CD4-positive, alpha-beta T cell treated with Interleukin-2 at 100 ng/mL for 4 hours (primary cell): ENCODE results near the gene ZBTB17.

ENCODE experiments used
- DNase-seq: peaks from one replicate; pipeline ENCODE4 v3.0.0-alpha.2; 2020; ENCODE audit warnings: low spot score

ZBTB17 gene

DNA sequence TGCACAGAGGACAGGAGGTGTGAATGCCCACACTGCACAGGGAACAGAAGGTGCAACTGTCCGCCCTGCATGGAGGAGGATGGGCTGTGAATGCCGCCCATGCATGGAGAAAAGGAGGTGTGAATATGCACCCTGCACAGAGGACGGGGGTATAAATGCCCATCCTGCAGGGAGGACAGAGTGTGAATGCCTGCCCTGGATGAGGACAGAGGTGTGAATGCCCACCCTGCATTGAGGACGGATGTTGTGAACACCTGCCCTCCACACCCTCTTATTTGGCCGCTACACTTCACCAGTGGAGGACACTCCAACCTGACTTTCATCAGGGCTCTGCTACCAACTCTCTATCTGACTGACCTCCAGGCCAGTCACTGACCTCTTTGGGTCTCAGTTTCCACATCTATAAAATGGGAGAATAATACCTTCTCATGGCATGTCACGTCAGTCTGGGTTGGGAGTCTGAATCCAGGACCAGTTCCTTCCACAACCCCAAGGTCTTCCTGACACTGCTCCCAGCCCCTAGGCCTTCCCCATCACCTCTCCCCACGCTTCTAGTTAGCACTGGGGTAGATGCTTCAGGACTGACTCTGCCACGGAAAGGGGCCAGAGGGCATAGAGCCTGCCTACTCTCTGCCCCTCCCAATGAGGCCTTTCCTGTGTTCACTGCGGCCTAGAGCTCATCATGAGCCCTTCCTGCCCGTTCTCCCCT, 28.4 kb downstream of the ZBTB17 start:
- DNase-seq, result no peak

DNA sequence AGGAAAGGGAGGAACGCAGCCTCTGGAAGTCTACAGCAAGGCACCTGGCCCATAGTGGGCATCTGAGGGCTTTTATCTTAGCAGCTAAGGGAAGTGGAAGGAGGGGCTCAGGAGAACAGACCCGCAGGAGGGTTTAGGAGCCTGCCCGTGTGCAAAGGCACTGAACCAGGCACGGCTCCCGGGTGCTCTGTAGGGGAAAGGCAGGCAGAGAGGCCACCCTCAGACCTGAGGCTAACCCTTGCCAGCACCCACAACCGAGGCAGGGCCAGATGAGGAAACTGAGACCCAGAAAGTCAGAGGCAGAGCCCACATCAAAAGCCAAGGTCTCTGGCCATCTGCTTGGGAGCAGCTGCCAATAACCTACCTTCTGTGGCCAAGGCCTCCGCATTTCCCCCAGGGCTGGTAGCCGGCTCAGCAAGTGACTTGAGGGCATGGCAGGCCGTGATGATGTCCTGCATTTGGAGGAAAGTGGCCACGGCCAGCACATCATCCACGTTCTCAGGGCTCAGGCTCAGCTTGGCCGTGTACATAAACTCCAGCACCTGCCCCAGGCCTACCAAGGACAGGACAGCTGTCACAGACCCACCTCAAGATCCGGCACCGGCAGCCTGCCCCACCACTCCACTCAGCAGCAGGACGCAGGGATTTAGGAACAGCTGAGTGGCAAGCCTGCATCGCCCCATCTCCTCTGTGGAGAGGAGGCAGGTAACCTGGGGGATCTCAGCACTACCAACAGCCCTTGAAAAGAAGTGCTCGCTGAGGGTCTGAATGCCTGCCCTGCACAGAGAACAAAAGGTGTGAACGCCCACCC, 29.1 kb downstream of the ZBTB17 start:
- DNase-seq, result no peak

DNA sequence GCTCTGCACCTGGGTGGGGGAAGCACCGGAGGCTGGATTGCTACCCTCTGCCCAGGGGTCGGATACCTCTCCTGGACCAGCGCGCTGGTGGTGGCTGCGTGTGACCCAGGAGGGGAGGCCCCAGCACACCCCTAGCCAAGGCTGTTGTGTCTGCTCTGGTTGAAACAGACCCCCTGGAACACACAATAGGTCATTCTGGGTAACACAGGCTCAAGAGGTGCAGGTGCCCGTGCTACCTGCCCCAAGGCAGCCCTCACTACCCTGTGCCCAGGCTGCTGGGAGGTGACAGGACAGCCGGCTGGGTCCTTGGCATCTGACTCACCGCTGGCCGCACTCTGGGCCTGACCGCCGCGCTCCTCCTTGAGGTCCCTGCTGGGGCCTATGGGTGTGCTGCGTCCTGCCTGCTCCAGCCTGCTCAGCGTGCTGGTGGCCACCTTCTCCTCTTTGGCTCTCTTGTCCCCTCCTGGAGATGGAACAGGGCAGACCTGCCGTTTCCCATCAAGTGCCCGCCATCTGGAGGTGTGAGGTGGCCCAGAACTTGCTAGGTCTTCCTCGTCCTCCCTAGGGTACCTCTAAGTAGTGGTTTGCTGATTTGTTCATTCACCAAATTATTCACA, 30.0 kb downstream of the ZBTB17 start:
- no peak for DNase-seq

DNA sequence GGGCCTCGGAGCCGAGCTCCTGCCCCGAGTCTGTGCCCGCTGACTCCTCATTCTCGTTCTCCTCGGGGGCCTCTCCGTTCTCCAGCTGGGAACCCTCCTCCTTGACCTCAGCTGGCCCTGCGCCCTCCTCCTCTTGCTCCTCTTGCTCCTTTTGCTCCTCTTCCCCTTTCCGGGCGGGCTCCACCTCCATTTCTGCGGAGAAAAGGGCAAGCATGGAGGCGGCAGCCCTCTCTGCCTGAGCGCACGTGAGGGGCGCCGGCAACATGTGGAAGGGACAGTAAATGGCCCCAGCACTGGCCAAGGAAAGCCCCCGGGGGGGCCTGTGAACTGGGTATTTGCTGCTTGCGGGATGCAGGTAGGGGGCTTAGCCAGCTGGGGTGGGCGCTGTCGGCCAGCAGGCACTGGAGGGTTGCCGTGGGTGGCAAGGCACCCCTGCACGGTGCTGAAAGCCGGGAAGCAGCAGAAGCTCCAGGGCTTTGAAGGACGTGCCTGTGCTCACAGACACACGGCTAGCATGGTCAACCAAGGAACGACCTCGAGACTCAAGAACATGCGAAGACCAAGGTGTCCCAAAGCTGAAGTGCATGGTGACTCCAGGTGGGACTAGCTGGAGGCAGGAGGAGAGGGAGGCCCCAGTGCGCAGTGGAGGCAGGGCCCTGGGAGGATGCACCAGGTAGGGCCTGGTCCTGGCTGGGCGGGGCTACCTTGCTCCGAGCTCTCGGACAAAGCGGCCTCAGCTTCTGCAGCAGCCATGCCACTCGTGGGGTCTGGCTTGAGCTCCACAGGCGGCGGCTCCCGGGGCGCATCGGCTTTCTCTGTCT, 30.7 kb downstream of the ZBTB17 start:
- no peak for DNase-seq

DNA sequence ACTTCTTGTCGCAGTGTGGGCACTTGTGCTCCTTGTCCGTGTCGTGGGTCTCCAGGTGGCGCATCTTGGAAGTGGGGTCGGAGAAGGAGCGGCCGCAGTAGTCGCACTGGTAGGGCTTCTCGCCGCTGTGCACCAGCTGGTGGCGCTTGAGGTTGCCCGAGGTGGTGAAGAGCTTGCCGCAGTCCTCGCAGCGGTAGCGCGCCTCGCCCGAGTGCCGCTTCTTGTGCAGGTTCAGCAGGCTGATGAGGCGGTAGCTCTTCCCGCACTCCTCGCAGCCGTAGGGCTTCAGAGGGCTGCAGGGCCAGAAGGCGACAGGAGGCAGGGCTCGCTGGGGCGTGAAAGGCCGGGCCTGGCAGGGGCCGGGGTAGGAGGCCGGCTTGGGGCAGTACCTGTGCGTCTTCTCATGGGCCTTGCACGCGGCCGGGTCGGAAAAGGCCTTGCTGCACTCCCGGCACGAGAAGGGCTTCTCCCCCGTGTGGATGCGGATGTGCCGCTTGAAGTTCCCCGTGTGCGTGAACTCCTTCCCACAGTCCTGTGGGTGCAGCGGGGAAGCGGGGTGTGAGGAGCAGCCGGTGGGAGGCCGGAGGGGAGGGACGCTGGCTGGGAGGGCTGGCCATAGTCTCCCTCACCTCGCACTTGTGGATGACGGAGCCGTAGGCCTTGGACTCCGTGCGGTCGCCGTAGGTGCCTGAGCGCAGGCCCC, 31.4 kb downstream of the ZBTB17 start:
- no peak for DNase-seq

DNA sequence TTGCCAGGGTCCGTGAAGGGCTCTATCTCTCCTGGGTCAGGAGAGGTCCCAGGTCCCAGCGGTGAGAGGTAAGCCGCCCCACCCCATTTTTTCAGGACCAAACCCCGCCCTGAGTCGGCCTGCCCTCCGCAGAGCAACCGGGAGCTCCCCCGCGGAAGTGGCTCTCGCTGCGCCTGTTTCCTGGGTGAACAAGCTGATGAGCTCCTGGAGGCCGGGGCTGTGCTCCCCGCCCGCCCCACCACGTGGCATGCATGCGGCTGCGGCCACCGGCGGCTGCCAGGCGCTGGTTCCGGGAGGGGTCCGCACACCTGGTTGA, 32.0 kb downstream of the ZBTB17 start:
- no peak for DNase-seq

DNA sequence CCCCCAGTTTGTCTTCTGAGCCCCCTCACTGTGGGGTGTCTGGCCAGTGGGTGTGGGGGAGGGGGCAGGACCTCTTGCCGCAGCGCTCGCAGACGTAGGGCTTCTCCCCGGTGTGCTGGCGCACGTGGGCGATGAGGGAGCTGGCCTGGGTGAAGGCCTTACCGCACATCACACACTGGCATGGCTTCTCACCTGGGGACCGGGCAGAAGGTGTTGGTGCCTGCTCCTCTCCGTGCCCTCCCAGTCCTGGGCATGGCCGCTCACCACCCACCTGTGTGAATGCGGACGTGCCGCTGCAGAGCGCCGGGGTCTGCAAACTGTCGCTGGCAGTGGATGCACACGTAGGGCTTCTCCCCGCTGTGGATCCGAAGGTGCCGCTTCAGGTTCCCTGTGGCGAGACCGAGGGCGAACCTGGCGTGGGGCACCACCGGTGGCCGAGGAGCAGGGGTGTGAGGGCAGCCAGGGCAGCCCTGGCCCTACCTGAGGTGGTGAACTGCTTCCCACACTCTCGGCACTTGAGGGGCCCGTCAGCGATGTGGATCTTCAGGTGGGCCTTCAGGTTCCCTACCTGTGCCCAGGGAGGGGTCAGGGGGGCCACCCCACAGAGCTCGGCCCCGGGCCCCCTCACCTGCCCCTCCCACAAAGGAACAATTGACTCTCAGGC, 32.4 kb downstream of the ZBTB17 start:
- no peak for DNase-seq

DNA sequence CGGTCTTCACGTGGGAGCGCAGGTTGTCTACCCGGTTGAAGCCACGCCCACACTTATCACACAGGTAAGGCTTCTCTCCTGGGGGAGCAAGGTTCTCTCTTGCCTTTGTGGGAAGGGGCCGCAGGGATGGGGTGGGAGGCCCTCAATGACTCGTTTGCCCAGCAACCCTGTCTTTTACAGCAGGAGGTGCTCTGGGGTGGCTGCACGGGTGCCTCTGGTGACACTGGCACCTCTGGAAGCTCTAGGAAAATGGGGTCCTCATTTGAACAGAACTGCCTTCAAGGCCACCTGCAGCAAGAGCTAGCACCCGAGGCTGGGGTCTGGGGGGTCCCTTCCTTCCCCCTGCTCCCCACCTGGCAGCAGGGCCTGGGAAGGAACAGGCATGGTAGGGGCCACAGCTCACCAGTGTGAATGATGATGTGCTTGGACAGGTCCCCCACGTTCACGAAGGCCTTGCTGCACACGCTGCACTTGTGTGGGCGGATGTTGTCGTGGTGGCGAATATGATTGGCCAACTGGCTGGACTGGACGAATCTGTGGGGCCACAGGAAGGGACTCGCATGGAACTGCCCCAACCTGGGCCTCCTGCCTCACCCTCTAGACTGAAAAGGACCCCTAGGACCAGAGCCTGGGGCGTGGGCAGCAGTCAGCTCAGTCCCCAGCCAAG, 33.1 kb downstream of the ZBTB17 start:
- no peak for DNase-seq

DNA sequence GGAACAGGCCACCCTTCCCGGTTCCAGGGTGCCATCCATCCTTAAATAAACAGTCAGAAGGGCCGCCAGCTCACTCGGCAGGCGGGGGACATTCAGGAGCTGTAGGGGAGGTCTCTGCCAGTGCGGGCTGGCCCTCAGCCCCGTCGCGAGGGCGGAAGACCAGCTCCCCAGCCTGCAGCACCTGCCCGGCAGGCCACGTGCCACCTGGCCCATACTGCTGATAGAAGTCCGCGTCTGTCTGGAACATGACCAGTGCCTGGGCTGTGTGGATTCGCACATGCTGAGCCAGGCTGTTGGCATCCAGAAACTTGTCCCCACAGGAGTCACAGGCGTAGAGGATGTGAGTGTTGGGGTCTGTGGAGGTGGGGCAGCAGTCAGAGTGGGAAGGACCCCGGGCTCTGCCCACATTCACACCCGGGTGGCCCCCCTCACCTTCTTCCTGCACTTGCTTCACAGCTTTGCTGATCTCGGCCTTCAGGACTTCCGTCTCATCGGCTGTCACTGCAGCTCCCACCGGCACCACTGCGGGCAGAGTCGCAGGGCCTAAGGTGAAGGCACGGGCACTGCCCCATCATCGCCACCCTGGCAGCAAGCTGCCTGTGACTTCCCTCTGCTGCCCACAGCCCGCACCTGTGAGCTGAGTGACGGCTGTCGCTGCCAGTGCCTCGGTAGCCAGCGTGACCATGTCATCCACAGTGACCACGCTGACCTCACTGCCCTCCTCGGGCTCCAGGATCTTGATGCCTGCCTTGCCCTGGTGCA, 33.8 kb downstream of the ZBTB17 start:
- no peak for DNase-seq

DNA sequence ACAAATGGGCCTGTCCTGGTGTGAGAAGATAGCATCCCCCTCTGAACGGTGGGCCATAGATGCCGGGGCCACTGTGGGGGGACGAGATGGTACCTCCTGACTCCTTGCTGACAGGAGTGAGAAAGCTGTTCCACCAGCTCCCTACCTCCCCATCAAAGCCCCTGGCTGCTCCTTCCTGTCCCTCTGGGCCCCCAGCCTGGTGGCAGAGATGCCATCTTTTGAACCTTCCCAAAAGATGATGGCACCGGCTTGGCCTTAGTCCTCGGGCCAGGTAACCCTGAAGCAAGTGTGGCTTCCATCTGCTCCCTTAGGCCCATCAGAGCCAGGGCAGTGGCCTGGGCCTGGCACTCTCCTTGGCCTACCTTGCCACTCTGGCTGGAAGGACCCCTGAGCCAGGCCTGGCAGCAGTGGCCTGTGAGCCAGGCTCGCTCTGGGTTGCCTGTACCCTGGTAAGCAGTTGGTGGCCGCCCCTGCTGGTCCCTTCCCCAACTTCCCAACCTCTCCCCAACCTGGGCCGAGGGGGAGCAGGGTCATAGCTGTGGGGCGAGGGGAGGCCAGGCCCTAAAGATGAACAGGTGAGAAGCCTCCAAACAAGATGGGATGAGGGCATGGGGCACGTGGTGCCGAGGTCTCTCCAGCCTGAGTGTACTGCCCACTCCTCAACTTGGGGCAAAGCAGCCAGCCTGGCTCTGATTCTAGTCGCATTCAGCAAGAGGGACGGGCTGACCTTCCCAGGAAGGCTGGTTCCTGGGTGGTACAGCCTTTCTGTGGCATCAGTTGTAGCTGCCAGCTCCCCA, 34.7 kb downstream of the ZBTB17 start:
- no peak for DNase-seq

DNA sequence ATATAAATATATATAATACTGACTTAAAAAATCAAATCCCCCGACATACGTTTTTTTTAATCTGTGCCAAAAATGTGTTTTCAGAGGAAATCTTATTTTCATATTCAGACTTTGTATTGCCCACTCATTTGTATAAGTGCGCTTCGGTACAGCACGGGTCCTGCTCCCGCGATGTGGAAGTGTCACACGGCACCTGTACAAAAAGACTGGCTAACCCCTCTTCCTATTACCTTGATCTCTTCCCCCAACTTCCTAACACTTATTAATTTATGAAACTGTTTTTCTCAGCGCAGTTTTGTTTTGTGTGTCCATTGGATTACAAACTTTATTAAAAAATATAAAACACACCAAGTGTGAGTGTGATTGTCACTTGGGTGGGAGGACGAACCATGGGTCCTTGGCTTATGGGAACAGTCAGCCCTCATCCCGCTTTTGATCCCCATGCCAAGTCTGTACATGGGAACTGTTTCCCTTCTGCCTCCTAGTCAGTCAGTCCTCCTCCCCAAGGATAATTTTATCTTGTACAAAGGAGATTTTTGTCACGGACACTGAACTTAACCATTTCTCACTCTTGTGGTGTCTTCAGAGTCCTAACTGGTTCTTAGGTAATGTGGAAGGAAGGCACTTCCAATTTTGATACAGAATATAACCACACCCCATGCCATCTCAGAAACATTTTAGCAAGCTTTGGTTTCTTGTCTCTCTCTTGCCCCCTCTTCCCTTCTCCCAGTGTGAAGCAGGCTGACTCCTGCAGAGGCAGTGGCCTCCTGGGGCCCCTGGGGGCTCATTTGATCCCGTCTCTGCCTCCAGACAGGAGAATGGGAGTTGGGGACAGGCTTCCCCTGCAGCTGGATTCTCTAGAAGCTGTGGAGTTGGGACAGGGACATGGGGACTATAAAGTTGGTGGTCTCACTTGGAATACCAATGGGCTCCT, 35.5 kb downstream of the ZBTB17 start:
- no peak for DNase-seq

DNA sequence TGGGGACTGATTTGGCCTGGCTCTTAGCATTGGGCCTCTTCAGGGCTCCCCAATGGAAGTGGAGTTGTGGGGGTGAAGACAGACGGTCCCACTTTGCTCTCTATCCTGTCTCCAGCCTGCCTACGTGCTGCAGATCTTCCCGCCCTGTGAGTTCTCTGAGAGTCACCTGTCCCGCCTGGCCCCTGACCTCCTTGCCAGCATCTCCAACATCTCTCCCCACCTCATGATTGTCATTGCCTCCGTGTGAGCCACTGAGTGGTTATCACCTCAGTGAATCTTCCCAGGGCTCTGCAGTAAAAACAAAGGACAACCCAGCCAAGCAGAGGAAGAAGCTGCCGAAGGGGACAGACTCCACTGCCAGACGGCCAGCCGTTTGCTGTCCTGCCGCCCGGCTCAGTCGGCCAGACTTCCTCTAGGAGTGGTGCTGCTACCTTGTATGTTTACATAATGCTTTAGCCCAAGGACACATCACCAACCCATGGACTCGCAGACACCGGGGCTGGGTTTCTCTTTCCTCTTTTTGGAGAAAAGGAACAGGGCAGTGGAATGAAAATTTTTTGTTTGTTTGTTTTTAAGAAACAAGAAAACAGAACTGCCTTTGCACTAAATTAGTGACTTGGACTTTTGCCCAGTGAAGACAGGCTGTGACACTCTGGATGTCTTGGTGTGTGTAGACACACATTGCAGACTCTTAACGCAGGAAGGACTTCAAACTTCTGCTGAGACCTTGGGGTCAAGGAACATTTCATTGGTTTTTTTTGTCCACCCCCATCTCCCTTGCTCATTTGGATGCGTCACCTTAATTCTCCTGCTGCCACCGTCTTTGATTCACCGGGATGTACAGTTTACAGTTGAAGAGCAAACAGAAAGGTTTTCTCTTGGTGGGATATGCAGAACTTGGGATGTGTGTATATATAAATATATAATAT, 36.5 kb downstream of the ZBTB17 start:
- no peak for DNase-seq

DNA sequence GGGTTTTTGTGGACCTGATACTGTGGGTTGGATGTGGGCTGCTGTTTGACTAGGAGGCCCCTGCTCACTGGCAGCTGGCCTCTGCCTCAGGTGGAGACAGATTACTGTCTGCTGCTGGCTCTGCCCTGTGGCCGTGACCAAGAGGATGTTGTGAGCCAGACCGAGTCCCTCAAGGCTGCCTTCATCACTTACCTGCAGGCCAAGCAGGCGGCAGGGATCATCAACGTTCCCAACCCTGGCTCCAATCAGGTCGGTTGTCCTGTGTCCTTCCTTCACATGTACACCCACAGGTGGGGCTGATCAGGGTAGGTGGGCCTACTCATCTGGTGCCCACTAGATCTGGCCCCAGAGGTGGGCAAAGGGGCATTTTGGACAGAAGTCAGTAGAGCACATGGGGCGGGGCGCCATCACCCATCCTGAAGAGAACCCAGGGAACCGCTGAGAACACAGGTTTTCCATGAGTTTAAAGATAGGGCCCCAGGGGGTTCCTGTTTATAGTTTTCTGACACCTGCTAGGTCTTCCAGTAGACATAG, 37.2 kb downstream of the ZBTB17 start:
- no peak for DNase-seq

DNA sequence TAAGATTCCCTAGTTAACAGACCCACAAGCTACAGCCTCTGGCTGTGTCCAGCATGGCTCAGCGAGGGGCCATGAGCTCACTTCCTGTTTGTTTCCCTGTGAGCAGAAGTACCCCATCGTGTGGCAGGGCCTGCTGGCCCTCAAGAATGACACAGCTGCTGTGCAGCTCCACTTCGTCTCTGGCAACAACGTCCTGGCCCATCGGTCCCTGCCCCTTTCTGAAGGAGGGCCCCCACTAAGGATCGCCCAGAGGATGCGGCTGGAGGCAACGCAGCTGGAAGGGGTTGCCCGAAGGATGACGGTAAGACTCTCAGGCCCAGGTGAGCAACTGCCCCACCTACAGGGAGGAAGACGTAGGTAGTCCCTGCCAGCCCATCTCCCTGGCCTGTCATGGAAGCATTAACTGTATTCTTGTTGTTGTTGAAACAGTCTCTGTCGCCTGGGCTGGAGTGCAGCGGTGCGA, 38.2 kb downstream of the ZBTB17 start:
- no peak for DNase-seq

DNA sequence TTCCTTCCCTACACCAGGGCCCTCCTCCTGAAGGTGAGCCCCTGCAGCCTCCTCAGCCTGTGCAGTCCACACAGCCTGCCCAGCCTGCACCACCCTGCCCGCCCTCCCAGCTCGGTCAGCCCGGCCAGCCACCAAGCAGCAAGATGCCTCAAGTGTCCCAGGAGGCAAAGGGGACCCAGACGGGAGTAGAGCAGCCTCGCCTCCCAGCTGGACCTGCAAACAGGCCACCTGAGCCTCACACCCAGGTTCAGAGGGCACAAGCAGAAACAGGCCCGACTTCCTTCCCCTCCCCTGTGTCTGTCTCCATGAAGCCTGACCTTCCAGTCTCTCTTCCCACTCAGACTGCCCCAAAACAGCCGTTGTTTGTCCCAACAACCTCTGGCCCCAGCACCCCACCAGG, 38.8 kb downstream of the ZBTB17 start:
- DNase-seq, result no peak

DNA sequence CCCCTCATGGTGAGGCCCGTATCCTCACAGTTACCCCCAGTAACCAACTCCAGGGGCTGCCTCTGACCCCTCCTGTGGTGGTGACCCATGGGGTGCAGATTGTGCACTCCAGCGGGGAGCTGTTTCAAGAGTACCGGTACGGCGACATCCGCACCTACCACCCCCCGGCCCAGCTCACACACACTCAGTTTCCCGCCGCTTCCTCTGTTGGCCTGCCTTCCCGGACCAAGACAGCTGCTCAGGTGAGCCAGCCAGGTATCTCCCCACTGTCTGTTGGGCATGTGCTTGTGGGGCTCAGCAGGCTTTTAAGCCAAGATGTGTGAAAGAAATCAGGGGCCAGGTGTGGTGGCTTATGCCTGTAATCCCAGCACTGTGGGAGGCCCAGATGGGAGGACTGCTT, 39.9 kb downstream of the ZBTB17 start:
- DNase-seq, result no peak
